PC-3 (cell line): ENCODE results near the gene WNT1. TPM values are rescaled to one million over a fixed set of nuclear protein-coding genes. Genes with fewer than 3 reads are reported as not detected.
A peak's percentile ranks its signal among the peaks of the same experiment; 100 is the strongest.

Experiments used
- ATAC-seq: fragments of 200-7000 bp; cut with Tn5 transposase; 2 replicates; pipeline ENCODE4 v1.9.1; 2020; ENCODE audit warnings: mild to moderate bottlenecking, moderate library complexity
- BruUV-seq: library from RNA; stranded (reverse); fragments of 400-500 nt; replicated peaks from 2 replicates; lab custom pipeline; 2021; lab: Mats Ljungman, UMichigan
- CTCF ChIA-PET: fragments of 300-600 bp; sonication (Branson Sonifier 250); formaldehyde crosslinking; loops from one replicate; lab custom pipeline; 2022; ENCODE audit warnings: antibody characterized with exemption; lab: Charles Lee
- POLR2A ChIA-PET: fragments of 300-600 bp; sonication (Branson Sonifier 250); formaldehyde crosslinking; loops from one replicate; lab custom pipeline; 2022; ENCODE audit warnings: antibody characterized with exemption; ENCODE audit not compliant: unreplicated experiment; lab: Charles Lee
- DNase-seq: peaks from one replicate; pipeline ENCODE4 v3.0.0-alpha.2; 2015
- H2AFZ ChIP-seq: fragments of 300-600 bp; sonication (generic); 2 replicates; pipeline ENCODE4 v1.6.0; 2016; ENCODE audit warnings: antibody characterized with exemption, low read length
- H3F3A ChIP-seq: fragments of 300-600 bp; sonication (generic); one replicate; pipeline ENCODE4 v1.6.0; 2017; ENCODE audit warnings: antibody characterized with exemption, low read length, control low read depth, mild to moderate bottlenecking; ENCODE audit not compliant: unreplicated experiment
- H3K27ac ChIP-seq: fragments of 300-600 bp; sonication (generic); 2 replicates; pipeline ENCODE4 v1.5.1; 2016; ENCODE audit warnings: mild to moderate bottlenecking, low read length
- H3K27me3 ChIP-seq: fragments of 300-600 bp; sonication (generic); 2 replicates; pipeline ENCODE4 v1.6.1; 2016; ENCODE audit warnings: low read length, mixed read lengths
- H3K36me3 ChIP-seq: fragments of 300-600 bp; sonication (generic); 2 replicates; pipeline ENCODE4 v1.6.1; 2016; ENCODE audit warnings: low read depth, mixed run types, low read length, mixed read lengths
- H3K4me1 ChIP-seq: fragments of 300-600 bp; sonication (generic); 2 replicates; pipeline ENCODE4 v1.5.1; 2016; ENCODE audit warnings: low read length; ENCODE audit not compliant: insufficient read depth
- H3K4me2 ChIP-seq: fragments of 300-600 bp; sonication (generic); 2 replicates; pipeline ENCODE4 v1.6.0; 2016; ENCODE audit warnings: low read length
- H3K4me3 ChIP-seq: fragments of 300-600 bp; sonication (generic); 2 replicates; pipeline ENCODE4 v1.5.1; 2016; ENCODE audit warnings: mild to moderate bottlenecking, low read length, mixed read lengths
- H3K79me2 ChIP-seq: fragments of 300-600 bp; sonication (generic); 2 replicates; pipeline ENCODE4 v1.6.1; 2017; ENCODE audit warnings: low read length, mixed read lengths
- H3K9ac ChIP-seq: fragments of 300-600 bp; sonication (generic); 2 replicates; pipeline ENCODE4 v1.6.0; 2016; ENCODE audit warnings: mild to moderate bottlenecking, low read length
- H3K9me2 ChIP-seq: fragments of 300-600 bp; sonication (generic); replicated peaks from 2 replicates; pipeline ENCODE4 v1.6.1; 2016; ENCODE audit warnings: mixed run types, low read length, mixed read lengths
- H3K9me3 ChIP-seq: fragments of 300-600 bp; sonication (generic); 2 replicates; pipeline ENCODE4 v1.6.1; 2016; ENCODE audit warnings: low read length, mixed read lengths
- H4K20me1 ChIP-seq: fragments of 300-600 bp; sonication (generic); 2 replicates; pipeline ENCODE4 v1.6.1; 2016; ENCODE audit warnings: low read length, mixed read lengths
- CTCF ChIP-seq: fragments of 300-600 bp; sonication (generic); conservative IDR thresholded peaks from 2 replicates; pipeline ENCODE4 v1.5.1; 2017; ENCODE audit warnings: antibody characterized with exemption, low read depth, mild to moderate bottlenecking, low read length
- EZH2 ChIP-seq: fragments of 300-600 bp; sonication (generic); IDR thresholded peaks from one replicate; pipeline ENCODE4 v1.6.1; 2017; ENCODE audit warnings: antibody characterized with exemption, mild to moderate bottlenecking, low read length; ENCODE audit not compliant: unreplicated experiment
- EZH2phosphoT487 ChIP-seq: fragments of 300-600 bp; sonication (generic); IDR thresholded peaks from 2 replicates; pipeline ENCODE4 v1.6.1; 2018; ENCODE audit warnings: mild to moderate bottlenecking, antibody characterized with exemption, low read length, borderline replicate concordance
- intact Hi-C: fragments of 100-400 bp; cut with micrococcal nuclease; formaldehyde crosslinking; loops from 2 replicates; pipeline ENCODE4 v1.9.0; 2023
- total RNA-seq: library from RNA; depleted of rRNA; stranded (reverse); fragments of >200 nt; gene quantifications from 2 replicates; pipeline ENCODE4 v1.2.3, GENCODE V29; 2014

The WNT1 gene
- total RNA-seq, 1 experiment from 2014 or later = not detected

- DNase-seq (peak; percentile 16), ATAC-seq (no peak)
- no peaks in the 10 kb centered on the region for H3K79me2 ChIP-seq
- ChIA-PET POLR2A (no interaction called here), CTCF (interaction anchor here (0.6 kb wide), 1 partner anchor 14 kb away, joined by 4 read pairs; no protein-coding TSS in a partner anchor)
- H3F3A ChIP-seq = no peaks in the 10 kb centered on the region
- peak overlapping the region; percentile 94 for H3K4me2 ChIP-seq
- no peaks in the 10 kb centered on the region for H3K9me2 ChIP-seq
- H3K4me3 ChIP-seq = peak overlapping the region; percentile 67
- intact Hi-C loops = loop anchor here (5.0 kb wide), 1 partner anchor 128 kb away; the partner anchor contains the start of gene DDX23
- no TSS peak for BruUV-seq
- H3K4me1 ChIP-seq = peaks cover 29% of the 10 kb centered on the region
- H3K27ac ChIP-seq = no peak overlapping the region
- H3K36me3 ChIP-seq = no peaks in the 10 kb centered on the region
- no peak overlapping the region for H3K9ac ChIP-seq
- peak overlapping the region; percentile 74 for H2AFZ ChIP-seq
- peaks cover 52% of the 10 kb centered on the region for H3K27me3 ChIP-seq
- H4K20me1 ChIP-seq = no peaks in the 10 kb centered on the region
- no peaks in the 10 kb centered on the region for H3K9me3 ChIP-seq
- TF ChIP-seq EZH2phosphoT487 (no peak), CTCF (peak; percentile 38; the same call in 1 of the 2 replicates), EZH2 (no peak)
Observed at GRCh38 chr12:48980389-48980952, 2.3 kb downstream of the WNT1 start.

GRCh38 chr12:48980953-48981756 is 3.0 kb downstream of the WNT1 start:
- no peaks in the 10 kb centered on the region for H3K36me3 ChIP-seq
- no peaks in the 10 kb centered on the region for H4K20me1 ChIP-seq
- H3F3A ChIP-seq = no peaks in the 10 kb centered on the region
- no TSS peak for BruUV-seq
- CTCF ChIA-PET = interaction anchor here (0.6 kb wide), 1 partner anchor 14 kb away, joined by 4 read pairs; no protein-coding TSS in a partner anchor
- H3K9me2 ChIP-seq = no peaks in the 10 kb centered on the region
- peaks cover 52% of the 10 kb centered on the region for H3K27me3 ChIP-seq
- peaks cover 29% of the 10 kb centered on the region for H3K4me1 ChIP-seq
- intact Hi-C loops = loop anchor here (5.0 kb wide), 1 partner anchor 129 kb away; the partner anchor contains the start of gene DDX23
- no peaks in the 10 kb centered on the region for H3K9me3 ChIP-seq
- H3K9ac ChIP-seq = no peak overlapping the region
- H3K4me2 ChIP-seq = peak overlapping the region; percentile 94
- peak overlapping the region; percentile 74; the same call in 1 of the 2 replicates for H2AFZ ChIP-seq
- no peaks in the 10 kb centered on the region for H3K79me2 ChIP-seq
- peak overlapping the region; percentile 67; the same call in 1 of the 2 replicates for H3K4me3 ChIP-seq
- H3K27ac ChIP-seq = no peak overlapping the region
- DNase-seq (no peak), ATAC-seq (peak; percentile 19)
- POLR2A ChIA-PET = no interaction called here
- no peak for TF ChIP-seq EZH2
- no peak for TF ChIP-seq EZH2phosphoT487
- peak; percentile 18; the same call in 1 of the 2 replicates for TF ChIP-seq CTCF
